K562 (cell line): ENCODE measurements around the gene TVP23A. TPM values are rescaled to one million over a fixed set of nuclear protein-coding genes. Genes with fewer than 3 reads are reported as not detected.

Source experiments
- ATAC-seq: fragments of 200-7000 bp; cut with Tn5 transposase; 3 replicates; pipeline ENCODE4 v1.9.1; 2020; ENCODE audit warnings: moderate library complexity
- BruUV-seq: library from RNA; stranded (reverse); fragments of 400-500 nt; replicated peaks from 2 replicates; lab custom pipeline; 2021; lab: Mats Ljungman, UMichigan
- CTCF ChIA-PET: fragments of 300-600 bp; formaldehyde crosslinking; extraction: SDS; loops from one replicate; lab custom pipeline; 2021; ENCODE audit warnings: low intra/inter-chr PET ratio; lab: Yijun Ruan, JAX
- POLR2A ChIA-PET: fragments of 300-600, 350-650 bp; sonication (Branson Sonifier 250); formaldehyde crosslinking; extraction: SDS; loops from one replicate; lab custom pipeline; 2021; ENCODE audit warnings: antibody characterized with exemption, inconsistent platforms; lab: Yijun Ruan, JAX
- DNase-seq, 4 experiments: peaks; one replicate each; pipeline versions ENCODE4 v3.0.0 to v3.0.0-alpha.2; 2011 to 2018; ENCODE audit warnings: low spot score in 3 of 4, mixed read lengths in 3 of 4; ENCODE audit errors: extremely low read depth in 1 of 4
- FAIRE-seq: peaks from 2 replicates; lab custom pipeline; 2011; peaks lifted over from hg19 to GRCh38; lab: Jason Lieb, UNC
- H2AFZ ChIP-seq: 2 replicates; pipeline ENCODE4 v1.6.0; 2011; ENCODE audit warnings: low read depth, low read length, control low read depth, inconsistent platforms
- H3K27ac ChIP-seq: fragments of 200-600 bp; 3 replicates; pipeline ENCODE4 v1.8.0; 2011; ENCODE audit warnings: low read depth, mild to moderate bottlenecking, control low read depth, inconsistent platforms, low read length, moderate library complexity, mixed read lengths; ENCODE audit errors: extremely low read depth
- H3K27me3 ChIP-seq, 2 experiments: fragments of 300-600 bp in 1 of 2; 2 replicates in 1 of 2; 3 replicates in 1 of 2; pipeline versions ENCODE4 v1.6.0 to v1.8.0; 2011; ENCODE audit warnings: inconsistent platforms in 2 of 2, low read length in 2 of 2, mild to moderate bottlenecking in 1 of 2, mixed read lengths in 1 of 2, moderate library complexity in 1 of 2; ENCODE audit not compliant: control insufficient read depth in 2 of 2, insufficient read depth in 2 of 2
- H3K36me3 ChIP-seq: fragments of 300-600 bp; 3 replicates; pipeline ENCODE4 v1.8.0; 2011; ENCODE audit warnings: mild to moderate bottlenecking, low read length, inconsistent platforms; ENCODE audit not compliant: control insufficient read depth, insufficient read depth
- H3K4me1 ChIP-seq, 2 experiments: fragments of 200-600 bp in 1 of 2; replicated peaks in 1 of 2; 2 replicates in 1 of 2; 3 replicates in 1 of 2; pipeline versions ENCODE4 v1.5.1 to v1.8.0; 2011; ENCODE audit warnings: inconsistent platforms in 2 of 2, low read length in 2 of 2, mild to moderate bottlenecking in 1 of 2, mixed read lengths in 1 of 2, moderate library complexity in 1 of 2; ENCODE audit not compliant: control insufficient read depth in 2 of 2, insufficient read depth in 2 of 2
- H3K4me2 ChIP-seq: 2 replicates; pipeline ENCODE4 v1.6.1; 2011; ENCODE audit warnings: low read length, control low read depth, inconsistent platforms, mixed read lengths; ENCODE audit not compliant: insufficient read depth
- H3K4me3 ChIP-seq: fragments of 200-600 bp; sonication (generic), shearing (Covaris generic); 2 replicates; pipeline ENCODE4 v1.5.1; 2016; ENCODE audit warnings: control low read depth, inconsistent platforms
- H3K79me2 ChIP-seq: fragments of 200-600 bp; 3 replicates; pipeline ENCODE4 v1.8.0; 2011; ENCODE audit warnings: low read length, inconsistent platforms; ENCODE audit not compliant: control insufficient read depth, insufficient read depth
- H3K9ac ChIP-seq, 2 experiments: 2 replicates each; pipeline versions ENCODE4 v1.6.0 to v1.6.1; 2011; ENCODE audit warnings: low read depth in 2 of 2, low read length in 2 of 2, control low read depth in 1 of 2, inconsistent platforms in 1 of 2, mild to moderate bottlenecking in 1 of 2, mixed read lengths in 1 of 2; ENCODE audit not compliant: insufficient read depth in 1 of 2
- H3K9me1 ChIP-seq: one replicate; pipeline ENCODE4 v1.6.0; 2011; ENCODE audit warnings: inconsistent platforms, mild to moderate bottlenecking, low read length, moderate library complexity; ENCODE audit not compliant: control insufficient read depth, insufficient read depth
- H3K9me3 ChIP-seq: replicated peaks from 2 replicates; pipeline ENCODE4 v1.5.1; 2011; ENCODE audit warnings: low read depth, low read length, inconsistent platforms; ENCODE audit not compliant: control insufficient read depth, insufficient read depth
- H4K20me1 ChIP-seq: replicated peaks from 2 replicates; pipeline ENCODE4 v1.6.1; 2011; ENCODE audit warnings: low read length, inconsistent platforms, mixed read lengths; ENCODE audit not compliant: control insufficient read depth, insufficient read depth
- CBX2 ChIP-seq: fragments of 200-600 bp; sonication (generic); IDR thresholded peaks from one replicate; pipeline ENCODE4 v1.6.1; 2012; ENCODE audit warnings: mild to moderate bottlenecking, low read length, inconsistent platforms; ENCODE audit not compliant: insufficient read depth, poor library complexity, severe bottlenecking
- CBX8 ChIP-seq: fragments of 200-600 bp; sonication (generic); IDR thresholded peaks from 2 replicates; pipeline ENCODE4 v1.6.1; 2012; ENCODE audit warnings: borderline replicate concordance, mixed run types, low read depth, mild to moderate bottlenecking, moderate library complexity, mixed read lengths, low read length, control low read depth, inconsistent platforms; ENCODE audit not compliant: poor library complexity, severe bottlenecking; ENCODE audit errors: extremely low read depth
- KLF13 ChIP-seq: fragments of 450-650 bp; IDR thresholded peaks from 2 replicates; pipeline ENCODE4 v1.6.1; 2016; ENCODE audit warnings: missing genetic modification characterization, low read depth, mild to moderate bottlenecking, missing compliant biosample characterization, moderate library complexity, borderline replicate concordance
- PHF8 ChIP-seq: fragments of 200-600 bp; sonication (generic); IDR thresholded peaks from 2 replicates; pipeline ENCODE4 v1.6.1; 2012; ENCODE audit warnings: mixed run types, mild to moderate bottlenecking, inconsistent platforms, low read length, moderate library complexity, borderline replicate concordance
- RNF2 ChIP-seq: sonication (generic); IDR thresholded peaks from 2 replicates; pipeline ENCODE4 v1.6.1; 2016
- SMAD2 ChIP-seq: fragments of 150-350 bp; IDR thresholded peaks from 2 replicates; pipeline ENCODE4 v1.6.1; 2014; ENCODE audit warnings: low read depth, mild to moderate bottlenecking, low read length
- SMARCC2 ChIP-seq: fragments of 450-650 bp; IDR thresholded peaks from 2 replicates; pipeline ENCODE4 v1.6.1; 2017; ENCODE audit warnings: antibody characterized with exemption, moderate library complexity, mild to moderate bottlenecking, low read depth
- TOE1 ChIP-seq, 2 experiments: fragments of 450-650 bp in 1 of 2; sonication (generic) in 1 of 2; formaldehyde crosslinking in 1 of 2; IDR thresholded peaks; 2 replicates each; pipeline versions ENCODE4 v1.7.1 to v1.8.0; 2016 to 2022; ENCODE audit warnings: borderline replicate concordance in 2 of 2, mild to moderate bottlenecking in 2 of 2, antibody characterized with exemption in 1 of 2, inconsistent platforms in 1 of 2, low read depth in 1 of 2, missing genetic modification reagents in 1 of 2, moderate library complexity in 1 of 2
- ZKSCAN1 ChIP-seq: fragments of 150-350 bp; IDR thresholded peaks from 2 replicates; pipeline ENCODE4 v1.6.1; 2016; ENCODE audit warnings: low read depth, low read length
- WGBS: fragments of 100-300 bp; shearing (Covaris generic); methylation state at CpG from one replicate; pipeline ENCODE4 v1.1.6; 2016; ENCODE audit warnings: low coverage, mixed read lengths; ENCODE audit not compliant: insufficient coverage; ENCODE audit errors: missing lambda C conversion rate; 5-methylcytosine and 5-hydroxymethylcytosine counted together
- in situ Hi-C: fragments of 300-500 bp; cut with MboI; formaldehyde crosslinking; loops from 4 replicates; pipeline ENCODE4 v1.15.0; 2018; ENCODE audit warnings: inconsistent platforms, mixed read lengths
- intact Hi-C: fragments of 100-400 bp; cut with micrococcal nuclease; formaldehyde crosslinking; loops from 2 replicates; pipeline ENCODE4 v1.14.2; 2022
- polyA plus RNA-seq, 8 experiments: library from polyadenylated mRNA; depleted of rRNA in 4 of 8; stranded (reverse) in 5 of 8; unstranded in 3 of 8; fragments of >200 nt; fragmentation: Nextera tagmentation in 2 of 8; fragmentation: Illumina TruSeq in 1 of 8; extraction: Ambion mirVana in 2 of 8; extraction: Trizol in 1 of 8; gene quantifications; 2 replicates each; pipeline versions ENCODE4 v1.2.1 to v1.2.3, GENCODE V29; 2011 to 2014; ENCODE audit warnings: inconsistent platforms in 1 of 8, missing spikeins in 1 of 8
- total RNA-seq, 7 experiments: library from RNA; depleted of rRNA in 6 of 7; stranded (reverse); fragments of >200 nt in 6 of 7; fragmentation: Illumina TruSeq in 2 of 7; extraction: Trizol in 2 of 7; gene quantifications; 2 replicates each; pipeline versions ENCODE4 v1.2.1 to v1.2.3, GENCODE V29; 2011 to 2021; ENCODE audit warnings: low replicate concordance in 1 of 7

The TVP23A gene
- total and polyA plus RNA-seq, 9 of the 15 experiments (the other 6 are each of a cell fraction or from before 2014, with no cell fraction given), result 0.04 to 0.77 (median 0.10) TPM; not detected in 3

GRCh38 chr16:10840703-10841102 lies 22.1 kb upstream of the TVP23A start:
- CTCF ChIA-PET, result no interaction called here
- Histone ChIP-seq H3K27ac (no peak overlapping the region), H3K9me1 (no peaks in the 10 kb centered on the region), H4K20me1 (no peaks in the 10 kb centered on the region), H3K79me2 (no peaks in the 10 kb centered on the region), H2AFZ (no peak overlapping the region), H3K4me3 (no peak overlapping the region), H3K4me1 (no peaks in the 10 kb centered on the region), H3K9ac (no peak overlapping the region), H3K9me3 (no peaks in the 10 kb centered on the region), H3K27me3 (peaks cover 31 to 40% of the 10 kb centered on the region in 2 experiments), H3K36me3 (no peaks in the 10 kb centered on the region), H3K4me2 (no peak overlapping the region)
- FAIRE-seq (no peak), ATAC-seq (no peak), DNase-seq (no peak)
- WGBS, result 2% methylated on average over 15 of the region's 16 CpGs
- intact Hi-C loops, result no loop called here
- no TSS peak for BruUV-seq
- POLR2A ChIA-PET, result no interaction called here
- TF ChIP-seq CBX8 (peak; percentile 26), SMARCC2 (no peak), KLF13 (tag) (no peak), PHF8 (no peak), TOE1 (IDR thresholded peaks at IDR 0.05; ENCODE audit: borderline replicate concordance) (no peak), TOE1 (CRISPR knock-in tag; IDR thresholded peaks at IDR 0.05; ENCODE audit: borderline replicate concordance, low read depth) (no peak), ZKSCAN1 (no peak), CBX2 (peak; percentile 79), RNF2 (0 out of 2 replicates have a peak, but pooled peaks have one; percentile 14), SMAD2 (no peak)
- in situ Hi-C loops, result no loop called here
